Activated naive CD8-positive, alpha-beta T cell treated with anti-CD3 and anti-CD28 coated beads, Interleukin-2, amount 50 U/mL, for 24 hours (primary cell): ENCODE measurements around the gene GPR152.
"Not testable (repeated sequence)": the region's sequence is repeated elsewhere in the genome, so short reads cannot be mapped to it uniquely, and the experiment has no call there.

Source experiments
- ATAC-seq: fragments of 150-1000 bp; cut with Tn5 transposase; one replicate; pipeline ENCODE4 v1.10.0; 2021
- DNase-seq: peaks from one replicate; pipeline ENCODE4 v3.0.0; 2021
- H3K27ac Mint-ChIP-seq: one replicate; pipeline ENCODE4 v1.8.0; 2021; ENCODE audit warnings: mild to moderate bottlenecking, mixed read lengths
- H3K27me3 Mint-ChIP-seq: one replicate; pipeline ENCODE4 v1.8.0; 2021; ENCODE audit warnings: mixed read lengths
- H3K36me3 Mint-ChIP-seq: one replicate; pipeline ENCODE4 v1.8.0; 2021; ENCODE audit warnings: low read depth, mixed read lengths
- H3K4me1 Mint-ChIP-seq: one replicate; pipeline ENCODE4 v1.8.0; 2021; ENCODE audit warnings: mixed read lengths
- H3K4me3 Mint-ChIP-seq: one replicate; pipeline ENCODE4 v1.8.0; 2021; ENCODE audit warnings: mild to moderate bottlenecking, moderate library complexity, mixed read lengths
- H3K9me3 Mint-ChIP-seq: one replicate; pipeline ENCODE4 v1.8.0; 2021; ENCODE audit warnings: mixed read lengths

Gene GPR152

DNA sequence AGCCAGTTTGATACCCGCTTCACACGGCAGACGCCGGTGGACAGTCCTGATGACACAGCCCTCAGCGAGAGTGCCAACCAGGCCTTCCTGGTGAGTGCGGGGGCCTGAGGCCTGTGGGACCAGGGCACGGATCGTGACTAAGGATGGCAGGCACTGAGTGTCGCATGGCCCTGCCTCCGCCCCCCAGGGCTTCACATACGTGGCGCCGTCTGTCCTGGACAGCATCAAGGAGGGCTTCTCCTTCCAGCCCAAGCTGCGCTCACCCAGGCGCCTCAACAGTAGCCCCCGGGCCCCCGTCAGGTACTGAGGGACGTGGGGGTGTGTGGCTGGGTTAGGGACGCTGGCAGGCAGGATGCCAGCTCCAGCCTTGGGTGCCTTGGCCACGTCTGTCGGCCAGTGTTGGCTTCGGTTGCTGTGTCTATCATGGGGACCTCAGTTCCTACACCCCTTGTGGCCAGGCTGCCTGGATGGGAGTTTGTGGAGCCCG, 18.1 kb downstream of the GPR152 start:
- H3K4me1 Mint-ChIP-seq = peaks cover 63% of the 10 kb centered on the region
- H3K9me3 Mint-ChIP-seq = no peaks in the 10 kb centered on the region
- H3K27ac Mint-ChIP-seq = peak overlapping the region; percentile 76
- ATAC-seq (peak; percentile 5), DNase-seq (no peak)
- H3K27me3 Mint-ChIP-seq = no peaks in the 10 kb centered on the region
- peaks cover 34% of the 10 kb centered on the region for H3K36me3 Mint-ChIP-seq
- peak overlapping the region; percentile 58 for H3K4me3 Mint-ChIP-seq

DNA sequence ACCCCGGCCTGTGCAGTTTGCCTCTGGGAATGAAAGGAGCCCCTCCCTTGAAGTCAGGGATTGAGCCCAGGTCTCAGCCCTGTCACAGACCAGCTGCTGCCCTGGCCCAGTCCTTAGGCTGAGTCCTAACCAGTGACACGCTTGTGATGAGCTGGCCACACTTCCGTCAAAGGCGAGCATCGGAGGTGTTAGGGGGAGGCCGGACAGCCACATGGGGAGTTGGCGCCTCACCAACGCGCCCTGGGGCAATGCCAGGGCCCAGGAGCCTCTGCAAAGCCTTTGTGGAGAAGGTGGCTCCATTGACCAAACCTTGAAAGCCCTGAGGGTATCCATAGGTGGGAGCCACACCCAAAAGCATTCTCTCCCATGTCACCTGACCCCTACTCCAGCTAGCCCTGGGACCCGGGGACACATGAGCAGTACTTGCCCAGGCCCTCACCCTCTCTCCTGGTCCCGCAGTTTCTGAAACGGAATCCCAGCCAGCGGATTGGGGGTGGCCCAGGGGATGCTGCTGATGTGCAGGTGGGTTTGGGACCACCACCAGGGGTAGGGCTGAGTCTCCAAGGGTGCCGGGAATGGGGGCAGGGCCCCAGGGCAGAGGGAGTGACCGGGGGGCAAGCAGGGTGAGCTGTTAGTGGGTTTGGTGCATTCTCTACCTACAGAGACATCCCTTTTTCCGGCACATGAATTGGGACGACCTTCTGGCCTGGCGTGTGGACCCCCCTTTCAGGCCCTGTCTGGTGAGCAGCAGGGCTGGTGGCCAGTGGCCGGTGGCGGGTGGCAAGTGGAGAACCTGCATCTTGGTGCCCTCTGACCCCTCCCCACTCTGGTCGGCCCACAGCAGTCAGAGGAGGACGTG, 18.8 kb downstream of the GPR152 start:
- peak overlapping the region; percentile 76 for H3K27ac Mint-ChIP-seq
- ATAC-seq = no peak
- peaks cover 61% of the 10 kb centered on the region for H3K4me1 Mint-ChIP-seq

DNA sequence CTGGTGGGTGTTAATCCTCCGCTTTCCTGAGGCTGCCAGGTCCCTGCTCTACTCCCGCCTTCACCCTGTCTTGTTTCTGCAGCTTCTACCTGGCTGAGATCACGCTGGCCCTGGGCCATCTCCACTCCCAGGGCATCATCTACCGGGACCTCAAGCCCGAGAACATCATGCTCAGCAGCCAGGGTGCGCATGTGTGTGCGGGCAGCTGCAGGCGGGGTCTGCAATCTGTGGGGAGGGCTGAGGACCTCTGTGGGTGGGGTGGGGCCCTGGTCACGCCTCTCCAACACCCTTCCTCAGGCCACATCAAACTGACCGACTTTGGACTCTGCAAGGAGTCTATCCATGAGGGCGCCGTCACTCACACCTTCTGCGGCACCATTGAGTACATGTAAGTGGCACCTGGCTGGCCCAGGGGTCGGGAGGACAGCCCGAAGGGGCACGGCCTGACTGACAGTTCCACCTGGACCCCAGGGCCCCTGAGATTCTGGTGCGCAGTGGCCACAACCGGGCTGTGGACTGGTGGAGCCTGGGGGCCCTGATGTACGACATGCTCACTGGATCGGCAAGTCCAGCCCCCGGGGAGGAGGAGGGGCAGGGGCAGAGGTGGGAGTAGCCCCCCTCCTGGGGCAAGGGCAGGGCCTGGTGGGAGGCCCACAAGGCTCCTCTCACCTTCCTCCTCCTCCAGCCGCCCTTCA, 19.7 kb downstream of the GPR152 start:
- Mint-ChIP-seq H3K4me3 (no peak overlapping the region), H3K27me3 (peaks cover 2% of the 10 kb centered on the region), H3K36me3 (peaks cover 28% of the 10 kb centered on the region), H3K9me3 (no peaks in the 10 kb centered on the region), H3K4me1 (peaks cover 62% of the 10 kb centered on the region), H3K27ac (peak overlapping the region; percentile 39)
- DNase-seq = no peak
- ATAC-seq = no peak

More for the DNA sequence above, 18.8 kb downstream of the GPR152 start:
- Mint-ChIP-seq H3K4me3 (peak overlapping the region; percentile 58), H3K27me3 (no peaks in the 10 kb centered on the region), H3K36me3 (peaks cover 28% of the 10 kb centered on the region), H3K9me3 (no peaks in the 10 kb centered on the region)
- no peak for DNase-seq

DNA sequence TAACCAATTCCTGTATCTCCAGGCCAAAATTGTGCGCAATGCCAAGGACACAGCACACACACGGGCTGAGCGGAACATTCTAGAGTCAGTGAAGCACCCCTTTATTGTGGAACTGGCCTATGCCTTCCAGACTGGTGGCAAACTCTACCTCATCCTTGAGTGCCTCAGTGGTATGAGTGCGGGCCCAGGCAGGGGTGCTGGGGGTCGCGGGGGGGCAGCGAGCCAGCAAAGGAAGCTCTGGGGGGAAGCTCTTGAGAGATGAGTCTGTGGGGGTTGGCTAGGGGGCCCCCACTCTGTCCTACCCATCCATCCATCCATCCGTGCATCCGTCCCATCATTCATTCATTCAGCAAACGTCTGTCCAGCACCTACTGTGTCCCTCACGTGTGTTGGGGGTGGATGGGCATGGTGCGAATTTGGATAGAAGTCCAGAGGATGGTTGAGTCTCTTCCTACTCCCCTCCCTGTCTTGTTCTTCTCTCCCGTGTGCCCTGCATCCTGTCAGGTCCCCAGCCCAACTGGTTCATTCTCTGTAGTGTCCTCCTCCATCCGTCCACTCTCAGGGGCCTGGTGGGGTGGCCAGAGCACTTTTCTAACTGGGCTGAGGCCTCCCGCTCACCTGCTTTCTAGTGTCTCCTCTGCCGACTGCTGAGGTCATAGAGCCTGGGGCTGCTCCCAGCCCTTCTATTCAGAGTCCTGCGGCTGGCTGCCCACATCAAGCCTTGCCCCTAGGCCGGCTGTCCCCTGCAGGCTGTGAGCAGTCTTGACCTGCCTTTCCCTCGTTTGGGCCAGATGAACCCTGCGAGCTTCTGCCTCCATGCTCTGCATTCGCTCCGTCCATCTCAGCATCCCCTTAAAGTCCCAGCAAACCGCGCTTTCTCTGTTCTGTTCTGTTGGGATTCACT, 20.9 kb downstream of the GPR152 start:
- H3K36me3 Mint-ChIP-seq = peaks cover 24% of the 10 kb centered on the region
- peaks cover 2% of the 10 kb centered on the region for H3K27me3 Mint-ChIP-seq
- H3K9me3 Mint-ChIP-seq = no peaks in the 10 kb centered on the region

DNA sequence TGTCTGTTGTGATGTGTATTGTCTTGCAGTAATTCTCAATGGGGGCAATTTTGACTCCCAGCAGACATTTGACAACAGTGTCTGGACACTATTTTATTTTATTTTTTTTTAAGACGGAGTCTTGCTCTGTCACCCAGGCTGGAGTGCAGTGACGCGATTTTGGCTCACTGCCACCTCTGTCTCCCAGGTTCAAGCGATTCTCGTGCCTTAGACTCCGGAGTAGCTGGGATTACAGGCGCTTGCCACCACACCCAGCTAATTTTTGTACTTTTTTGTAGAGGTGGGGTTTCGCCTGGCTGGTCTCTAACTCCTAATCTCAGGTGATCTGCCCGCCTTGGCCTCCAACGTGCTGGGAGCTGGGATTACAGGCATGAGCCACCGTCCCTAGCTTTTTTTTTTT, 22.8 kb downstream of the GPR152 start:
- DNase-seq (no peak), ATAC-seq (no peak)
- H3K4me3 Mint-ChIP-seq = peak overlapping the region; percentile 97
- peaks cover 13% of the 10 kb centered on the region for H3K36me3 Mint-ChIP-seq
- H3K27ac Mint-ChIP-seq = peak overlapping the region; percentile 98
- no peaks in the 10 kb centered on the region for H3K9me3 Mint-ChIP-seq
- H3K4me1 Mint-ChIP-seq = peaks cover 55% of the 10 kb centered on the region
- H3K27me3 Mint-ChIP-seq = peaks cover 2% of the 10 kb centered on the region

More for the DNA sequence above, 20.9 kb downstream of the GPR152 start:
- ATAC-seq = no peak
- Mint-ChIP-seq H3K4me1 (peaks cover 68% of the 10 kb centered on the region), H3K27ac (peak overlapping the region; percentile 76), H3K4me3 (peak overlapping the region; percentile 14)
- DNase-seq = no peak

GRCh38 chr11:67429038-67429668, 23.4 kb downstream of the GPR152 start:
- Mint-ChIP-seq H3K36me3 (peaks cover 13% of the 10 kb centered on the region), H3K4me1 (peaks cover 49% of the 10 kb centered on the region), H3K9me3 (no peaks in the 10 kb centered on the region), H3K4me3 (peak overlapping the region; percentile 97), H3K27ac (peak overlapping the region; percentile 98), H3K27me3 (peaks cover 2% of the 10 kb centered on the region)
- DNase-seq (no peak), ATAC-seq (no peak)

DNA sequence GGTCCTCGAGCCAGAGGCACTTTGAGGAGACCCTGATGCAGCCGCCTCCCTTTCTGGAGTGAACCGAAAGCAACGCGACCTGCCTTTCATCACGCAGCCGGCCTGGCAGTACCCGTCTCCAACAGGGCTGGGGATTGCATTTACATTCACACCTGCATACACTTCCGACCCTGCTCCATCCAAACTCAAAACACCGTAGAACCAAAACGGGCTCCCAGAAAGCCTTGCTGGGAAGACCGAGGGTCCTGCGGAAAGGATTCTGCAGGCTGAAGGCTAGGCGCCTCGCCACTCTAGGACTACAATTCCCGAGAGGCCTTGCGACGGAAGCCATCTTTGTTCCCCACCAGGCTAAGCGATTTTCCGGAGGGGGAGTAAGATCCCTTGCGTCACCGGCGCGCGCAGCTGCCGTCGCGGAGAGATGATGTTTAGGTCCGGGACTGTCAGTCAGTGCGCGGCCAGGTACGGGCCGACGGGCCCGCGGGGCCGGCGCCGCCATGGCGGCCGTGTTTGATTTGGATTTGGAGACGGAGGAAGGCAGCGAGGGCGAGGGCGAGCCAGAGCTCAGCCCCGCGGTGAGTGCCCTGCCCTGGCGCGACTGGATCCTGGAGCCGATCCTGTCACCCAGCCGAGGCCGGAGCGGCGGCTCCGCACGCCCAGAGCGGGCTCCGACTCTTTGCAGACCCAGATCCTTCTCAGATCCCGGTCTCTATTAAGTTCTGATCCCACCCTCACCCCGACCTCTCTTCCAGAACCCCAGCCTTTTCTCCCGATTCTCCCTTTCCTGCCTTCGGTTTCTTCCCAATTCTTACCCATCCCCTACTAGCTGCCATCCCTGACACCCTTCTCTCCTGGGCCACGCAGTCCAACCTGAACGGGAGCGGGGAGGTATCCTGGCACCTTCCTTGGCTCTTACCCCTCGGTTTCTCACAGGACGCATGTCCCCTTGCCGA, 24.2 kb downstream of the GPR152 start, which contains the start of gene RPS6KB2:
RPS6KB2 (plus strand) TSS at position 443 of the 950 bp plus-strand sequence; CDS start at position 495, 52 bp downstream.
- peaks cover 11% of the 10 kb centered on the region for H3K36me3 Mint-ChIP-seq
- H3K4me1 Mint-ChIP-seq = peaks cover 42% of the 10 kb centered on the region

DNA sequence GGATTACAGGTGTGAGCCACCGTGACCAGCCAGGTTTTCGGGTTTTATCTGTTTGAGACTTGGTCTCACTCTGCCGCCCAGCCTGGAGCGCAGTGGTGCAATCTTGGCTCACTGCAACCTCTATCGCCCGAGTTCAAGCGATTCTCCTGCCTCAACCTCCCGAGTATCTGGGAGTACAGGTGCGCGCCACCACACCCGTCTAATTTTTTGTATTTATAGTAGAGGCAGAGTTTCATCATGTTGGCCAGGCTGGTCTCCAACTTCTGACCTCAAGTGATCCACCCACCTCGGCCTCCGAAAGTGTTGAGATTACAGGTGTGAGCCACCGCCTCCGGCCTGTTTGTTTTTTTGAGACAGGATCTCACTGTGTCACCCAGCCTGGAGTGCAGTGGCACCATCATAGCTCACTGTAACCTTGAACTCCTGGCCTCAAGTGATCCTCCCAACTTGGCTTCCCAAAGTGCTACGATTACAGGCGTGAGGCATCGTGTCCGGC, 25.1 kb downstream of the GPR152 start:
- H3K36me3 Mint-ChIP-seq = peaks cover 11% of the 10 kb centered on the region
- H3K4me1 Mint-ChIP-seq = peaks cover 35% of the 10 kb centered on the region
- not testable (repeated sequence) for ATAC-seq, H3K27me3 Mint-ChIP-seq, H3K9me3 Mint-ChIP-seq
- peak overlapping the region; percentile 97 for H3K4me3 Mint-ChIP-seq
- DNase-seq = peak; percentile 32
- H3K27ac Mint-ChIP-seq = peak overlapping the region; percentile 98

More for the DNA sequence above, 24.2 kb downstream of the GPR152 start, which contains the start of gene RPS6KB2:
- Mint-ChIP-seq H3K27me3 (peaks cover 2% of the 10 kb centered on the region), H3K27ac (peak within 1 kb of the TSS; percentile 98), H3K9me3 (no peaks in the 10 kb centered on the region), H3K4me3 (peak within 1 kb of the TSS; percentile 97)
- DNase-seq (peak; percentile 100), ATAC-seq (peak; percentile 88)

- H3K4me1 Mint-ChIP-seq = peaks cover 29% of the 10 kb centered on the region
- H3K36me3 Mint-ChIP-seq = peaks cover 2% of the 10 kb centered on the region
- no peaks in the 10 kb centered on the region for H3K9me3 Mint-ChIP-seq
- DNase-seq (no peak), ATAC-seq (no peak)
- no peak overlapping the region for H3K27ac Mint-ChIP-seq
- no peak overlapping the region for H3K4me3 Mint-ChIP-seq
- peaks cover 2% of the 10 kb centered on the region for H3K27me3 Mint-ChIP-seq
Observed at GRCh38 chr11:67423891-67424613, 28.5 kb downstream of the GPR152 start.

GRCh38 chr11:67423466-67423865, 29.1 kb downstream of the GPR152 start:
- DNase-seq (no peak), ATAC-seq (no peak)
- no peaks in the 10 kb centered on the region for H3K27me3 Mint-ChIP-seq
- H3K36me3 Mint-ChIP-seq = no peaks in the 10 kb centered on the region
- no peak overlapping the region for H3K4me3 Mint-ChIP-seq
- no peak overlapping the region for H3K27ac Mint-ChIP-seq
- H3K4me1 Mint-ChIP-seq = peaks cover 31% of the 10 kb centered on the region
- no peaks in the 10 kb centered on the region for H3K9me3 Mint-ChIP-seq

DNA sequence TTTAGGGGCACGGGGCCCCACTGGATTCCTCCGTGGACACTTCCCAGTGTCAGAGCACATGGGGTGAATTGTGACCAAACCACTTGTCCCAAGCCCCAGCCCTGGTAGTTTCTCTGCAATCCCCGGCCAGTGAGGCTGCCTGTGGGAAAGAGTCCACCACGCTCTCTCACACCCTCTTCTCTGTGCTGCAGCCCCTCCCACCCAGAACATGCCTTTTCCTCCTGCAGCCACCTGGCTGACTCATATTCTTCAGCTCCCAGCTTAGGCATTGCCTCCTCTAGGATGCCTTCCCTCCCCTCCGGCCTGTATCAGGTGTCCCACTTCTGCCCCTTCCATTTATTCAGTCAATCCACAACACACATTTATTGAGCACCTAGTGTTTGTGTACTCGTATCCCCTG, 29.6 kb downstream of the GPR152 start:
- H3K9me3 Mint-ChIP-seq = no peaks in the 10 kb centered on the region
- no peaks in the 10 kb centered on the region for H3K27me3 Mint-ChIP-seq
- no peak for ATAC-seq
- H3K27ac Mint-ChIP-seq = peak overlapping the region; percentile 25
- DNase-seq = no peak
- H3K4me1 Mint-ChIP-seq = peaks cover 36% of the 10 kb centered on the region
- H3K36me3 Mint-ChIP-seq = no peaks in the 10 kb centered on the region
- H3K4me3 Mint-ChIP-seq = peak overlapping the region; percentile 17

- H3K4me1 Mint-ChIP-seq = peaks cover 39% of the 10 kb centered on the region
- H3K36me3 Mint-ChIP-seq = no peaks in the 10 kb centered on the region
- ATAC-seq (no peak), DNase-seq (no peak)
- no peaks in the 10 kb centered on the region for H3K9me3 Mint-ChIP-seq
- peak overlapping the region; percentile 65 for H3K27ac Mint-ChIP-seq
- peak overlapping the region; percentile 69 for H3K4me3 Mint-ChIP-seq
- H3K27me3 Mint-ChIP-seq = no peaks in the 10 kb centered on the region
Observed at GRCh38 chr11:67421430-67422031, 31.0 kb downstream of the GPR152 start.
